ENCODE data around the gene PLEKHA6. TPM values are rescaled to one million over a fixed set of nuclear protein-coding genes. Genes with fewer than 3 reads are reported as not detected.

PLEKHA6 gene
- total and polyA plus RNA-seq, 2 experiments from 2014 or later, result 2.8 to 6.2 TPM

GRCh38 chr1:204249736-204250427 lies 109.8 kb downstream of the PLEKHA6 start:
- DNase-seq (ENCODE audit: low spot score) (no peak), ATAC-seq (no peak)
- H3K27me3 Mint-ChIP-seq (ENCODE audit: insufficient read depth, low read depth, poor library complexity), result peaks cover 6% of the 10 kb centered on the region
- Histone ChIP-seq H3F3A (replicated peaks; ENCODE audit: low read depth) (peaks cover 5% of the 10 kb centered on the region; the same call in 1 of the 2 replicates), H3K9me2 (ENCODE audit: insufficient read depth) (no peaks in the 10 kb centered on the region), H2AFZ (no peak overlapping the region), H3K4me2 (no peak overlapping the region), H3K79me2 (replicated peaks; ENCODE audit: insufficient read depth) (no peaks in the 10 kb centered on the region), H3K4me1 (ENCODE audit: insufficient read depth) (peaks cover 18% of the 10 kb centered on the region), H3K27ac (ENCODE audit: low read depth) (no peak overlapping the region), H4K20me1 (replicated peaks; ENCODE audit: insufficient read depth) (no peaks in the 10 kb centered on the region), H3K4me3 (no peak overlapping the region), H3K36me3 (ENCODE audit: insufficient read depth) (no peaks in the 10 kb centered on the region), H3K27me3 (ENCODE audit: insufficient read depth) (no peaks in the 10 kb centered on the region)
- H3K4me1 Mint-ChIP-seq, result peaks cover 42% of the 10 kb centered on the region
- TF ChIP-seq JUNB (IDR thresholded peaks at IDR 0.05; ENCODE audit: unreplicated experiment) (no peak), STAT1 (IDR thresholded peaks at IDR 0.05; ENCODE audit: unreplicated experiment) (no peak), CREB1 (CRISPR knock-in tag; IDR thresholded peaks at IDR 0.05; ENCODE audit: low read depth) (no peak), EZH2phosphoT487 (IDR thresholded peaks at IDR 0.05; ENCODE audit: unreplicated experiment) (no peak), NANOG (IDR thresholded peaks at IDR 0.05; ENCODE audit: borderline replicate concordance) (no peak), CTCF (conservative IDR thresholded peaks at IDR 0.05; ENCODE audit: low read depth in 2 of 2) (no peak), ETS1 (IDR thresholded peaks at IDR 0.05) (no peak), ZNF331 (CRISPR knock-in tag; IDR thresholded peaks at IDR 0.05; ENCODE audit: low read depth) (no peak), POLR2AphosphoS5 (IDR thresholded peaks at IDR 0.05; ENCODE audit: low read depth) (no peak), ZNF462 (CRISPR knock-in tag; IDR thresholded peaks at IDR 0.05) (no peak), ZNF114 (CRISPR knock-in tag; IDR thresholded peaks at IDR 0.05) (no peak), EZH2 (IDR thresholded peaks at IDR 0.05; ENCODE audit: low read depth, unreplicated experiment) (no peak)
- TF ChIP-seq, protein P1, sequence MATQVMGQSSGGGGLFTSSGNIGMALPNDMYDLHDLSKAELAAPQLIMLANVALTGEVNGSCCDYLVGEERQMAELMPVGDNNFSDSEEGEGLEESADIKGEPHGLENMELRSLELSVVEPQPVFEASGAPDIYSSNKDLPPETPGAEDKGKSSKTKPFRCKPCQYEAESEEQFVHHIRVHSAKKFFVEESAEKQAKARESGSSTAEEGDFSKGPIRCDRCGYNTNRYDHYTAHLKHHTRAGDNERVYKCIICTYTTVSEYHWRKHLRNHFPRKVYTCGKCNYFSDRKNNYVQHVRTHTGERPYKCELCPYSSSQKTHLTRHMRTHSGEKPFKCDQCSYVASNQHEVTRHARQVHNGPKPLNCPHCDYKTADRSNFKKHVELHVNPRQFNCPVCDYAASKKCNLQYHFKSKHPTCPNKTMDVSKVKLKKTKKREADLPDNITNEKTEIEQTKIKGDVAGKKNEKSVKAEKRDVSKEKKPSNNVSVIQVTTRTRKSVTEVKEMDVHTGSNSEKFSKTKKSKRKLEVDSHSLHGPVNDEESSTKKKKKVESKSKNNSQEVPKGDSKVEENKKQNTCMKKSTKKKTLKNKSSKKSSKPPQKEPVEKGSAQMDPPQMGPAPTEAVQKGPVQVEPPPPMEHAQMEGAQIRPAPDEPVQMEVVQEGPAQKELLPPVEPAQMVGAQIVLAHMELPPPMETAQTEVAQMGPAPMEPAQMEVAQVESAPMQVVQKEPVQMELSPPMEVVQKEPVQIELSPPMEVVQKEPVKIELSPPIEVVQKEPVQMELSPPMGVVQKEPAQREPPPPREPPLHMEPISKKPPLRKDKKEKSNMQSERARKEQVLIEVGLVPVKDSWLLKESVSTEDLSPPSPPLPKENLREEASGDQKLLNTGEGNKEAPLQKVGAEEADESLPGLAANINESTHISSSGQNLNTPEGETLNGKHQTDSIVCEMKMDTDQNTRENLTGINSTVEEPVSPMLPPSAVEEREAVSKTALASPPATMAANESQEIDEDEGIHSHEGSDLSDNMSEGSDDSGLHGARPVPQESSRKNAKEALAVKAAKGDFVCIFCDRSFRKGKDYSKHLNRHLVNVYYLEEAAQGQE (IDR thresholded peaks at IDR 0.05; ENCODE audit: unreplicated experiment), result no peak
- no peaks in the 10 kb centered on the region for H3K9me3 Mint-ChIP-seq
- no peak overlapping the region; the same call in 1 of the 2 replicates for H3K27ac Mint-ChIP-seq
- peaks cover 26% of the 10 kb centered on the region; the same call in 2 of the 3 replicates for H3K36me3 Mint-ChIP-seq (ENCODE audit: low read depth)
- no peak overlapping the region for H3K4me3 Mint-ChIP-seq

All from GM23338 (cell line).